Measurements from ENCODE around the gene ZNF793.

The ZNF793 gene

DNA sequence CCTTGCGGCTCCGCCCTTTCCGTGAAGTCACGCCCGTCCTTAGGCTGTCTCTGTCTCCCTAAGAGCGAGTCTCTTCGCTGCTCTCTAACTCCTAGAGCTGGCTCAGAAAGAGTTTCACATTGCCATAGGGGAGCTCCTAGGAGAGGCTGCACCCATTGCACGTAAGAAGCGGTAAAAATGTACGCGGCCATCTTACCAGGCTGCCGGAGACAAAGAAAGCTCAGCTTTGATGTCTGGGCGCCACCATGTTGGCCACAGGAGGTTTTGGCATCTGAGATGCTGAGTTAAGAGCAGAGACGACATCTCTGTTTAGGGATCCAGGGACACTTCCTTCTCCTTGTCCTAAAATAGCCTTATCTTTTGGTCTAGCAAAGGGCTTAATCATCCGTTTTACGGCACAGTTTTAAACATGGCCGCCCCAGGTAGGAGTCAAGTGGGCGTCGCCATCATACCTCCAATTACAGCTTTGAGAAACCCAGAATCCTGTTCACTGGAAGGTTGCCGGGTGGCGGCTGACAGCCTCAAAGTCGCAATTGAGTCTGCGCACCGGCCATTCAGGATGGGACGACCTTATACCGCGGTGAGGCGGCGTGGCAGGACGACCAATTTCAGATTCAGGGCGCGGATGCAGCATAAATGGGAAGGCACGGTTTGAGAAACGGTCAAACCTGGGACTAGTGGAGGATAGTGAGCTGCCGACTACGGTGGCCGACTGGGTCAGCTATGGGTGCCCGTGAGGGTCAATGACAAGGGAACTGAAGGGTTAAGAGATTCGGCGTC is at the start of gene ZNF793:
TSS of gene ZNF793 (plus strand) at position 553 of the 780 bp plus-strand sequence. CDS start 16,501 bp downstream, outside the sequence.
- DNase-seq, result no peak

DNA sequence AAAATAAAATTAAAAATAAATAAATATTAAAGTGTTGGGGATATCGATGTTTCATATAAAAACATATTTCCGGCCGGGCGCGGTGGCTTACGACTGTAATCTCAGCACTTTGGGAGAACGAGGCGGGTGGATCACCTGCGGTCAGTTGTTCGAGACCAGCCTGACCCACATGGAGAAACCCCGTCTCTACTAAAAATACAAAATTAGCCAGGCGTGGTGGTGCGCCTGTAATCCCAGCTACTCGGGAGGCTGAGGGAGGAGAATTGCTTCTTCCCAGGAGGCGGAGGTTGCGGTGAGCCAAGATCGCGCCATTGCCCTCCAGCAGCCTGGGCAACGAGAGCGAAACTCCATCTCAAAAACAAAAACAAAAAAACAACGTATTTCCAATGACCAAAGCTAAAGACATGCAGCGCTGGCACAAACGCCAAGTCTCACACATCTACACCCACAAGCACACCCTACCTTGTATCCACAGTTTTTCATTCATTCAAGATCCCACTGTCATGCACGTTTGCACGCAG is 40.4 kb upstream of the ZNF793 start:
- no peak for DNase-seq

DNA sequence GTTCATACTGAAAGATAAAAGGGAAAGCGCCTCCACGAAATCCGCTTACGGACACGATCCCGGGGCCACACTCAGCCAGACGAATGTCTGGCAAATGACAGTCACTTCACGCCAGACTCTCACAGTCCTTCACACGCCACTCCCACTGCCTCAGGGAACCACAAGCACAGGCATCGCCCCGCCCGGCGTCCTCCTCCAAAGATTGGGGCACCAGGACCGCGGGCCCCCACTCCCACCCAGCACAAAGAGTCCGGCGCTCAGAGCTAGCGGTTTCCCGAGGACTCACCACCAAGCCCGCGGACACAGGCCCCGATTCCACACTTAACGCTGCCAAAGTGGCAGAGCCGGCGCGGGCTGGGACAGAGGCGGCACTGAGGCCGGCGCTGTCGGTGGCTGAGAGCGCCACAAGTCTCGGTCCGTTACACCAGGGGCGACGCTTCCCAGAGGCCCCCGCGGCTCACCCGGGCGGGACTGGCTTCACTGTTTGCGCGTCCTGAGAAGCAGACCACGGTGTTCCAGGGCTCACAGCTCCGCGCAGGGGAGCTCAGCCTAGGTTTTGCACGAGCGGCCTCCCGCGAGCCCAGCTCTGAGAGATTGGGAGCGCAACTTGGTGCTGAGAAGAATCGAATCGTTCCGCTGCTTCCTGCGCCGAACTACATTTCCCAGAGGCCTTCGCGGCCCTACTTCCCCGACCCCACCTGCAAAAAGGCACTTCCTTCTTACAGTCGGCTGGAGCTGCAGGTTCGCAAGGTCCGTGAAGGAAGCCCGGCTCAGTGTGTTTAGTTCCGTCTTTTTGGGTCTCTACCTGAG is 39.7 kb upstream of the ZNF793 start, which contains the start of gene ZNF569:
TSS of gene ZNF569 (minus strand) at position 647 of the 810 bp plus-strand sequence. CDS start 22,523 bp downstream, outside the sequence.
- peak; percentile 71 to 79 for DNase-seq

DNA sequence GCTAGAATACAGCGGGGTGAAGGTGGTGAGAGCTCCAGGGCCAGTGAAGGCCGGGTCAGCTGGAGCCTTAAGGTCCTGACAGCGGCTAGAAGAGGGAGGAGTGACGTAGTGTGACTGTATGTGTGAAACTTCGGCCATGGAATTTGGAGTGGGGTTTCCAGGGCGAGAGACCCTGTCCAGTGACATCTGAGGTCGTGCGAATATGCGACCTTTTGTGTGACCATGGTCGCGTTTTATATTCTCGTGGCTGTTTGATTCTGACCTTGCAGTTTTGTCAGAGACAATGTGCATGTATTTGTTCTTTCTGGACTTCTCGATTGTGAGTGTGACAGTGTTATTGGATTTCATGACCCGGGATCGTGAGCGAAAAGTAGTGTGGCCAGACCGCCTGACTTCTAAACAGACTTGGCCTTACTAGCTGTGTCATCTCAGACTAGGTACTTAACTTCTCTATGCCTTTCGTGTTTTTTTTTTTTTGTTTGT is 39.1 kb upstream of the ZNF793 start:
- DNase-seq, result no peak

DNA sequence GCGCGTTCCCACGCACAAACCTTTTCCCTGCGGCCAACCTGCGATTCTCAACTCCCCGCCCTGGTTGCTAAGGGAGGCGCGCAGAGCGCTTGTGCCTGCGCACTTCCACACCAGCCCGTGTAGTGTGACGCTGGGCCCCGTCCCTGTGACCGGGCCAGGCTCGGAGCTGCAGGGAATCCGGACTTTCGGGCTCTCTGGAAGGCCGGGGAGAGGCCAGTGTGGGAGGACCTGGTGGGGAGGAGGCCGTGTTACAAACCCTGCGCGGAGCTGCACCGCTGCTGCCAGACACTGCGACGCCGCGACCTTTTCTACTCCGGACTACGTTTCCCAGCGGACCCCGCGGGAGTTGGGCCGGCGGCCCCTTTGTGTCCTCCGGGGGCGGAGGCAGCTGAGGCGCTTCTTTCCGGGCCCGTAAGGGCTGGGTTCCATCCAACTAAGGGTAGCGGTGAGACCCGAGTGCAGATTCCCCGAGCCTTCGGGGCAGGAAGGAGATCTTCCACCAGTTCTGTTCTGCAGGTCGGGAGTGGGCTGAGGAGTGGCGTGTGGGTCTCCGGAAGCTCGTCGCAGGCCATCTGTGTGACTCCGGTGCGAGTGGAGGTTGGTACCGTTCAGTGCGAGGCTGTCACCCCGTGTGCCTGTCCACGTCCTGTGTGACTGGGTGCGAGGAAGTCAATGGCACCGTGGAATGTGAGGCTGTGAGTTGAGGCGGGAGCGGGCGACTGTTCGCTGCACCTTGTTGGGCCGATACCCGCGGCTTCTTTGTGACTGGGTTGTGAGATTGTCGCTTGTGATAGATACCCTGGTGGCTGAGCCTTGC is 37.6 kb upstream of the ZNF793 start, which contains the start of gene ZNF570:
TSS of gene ZNF570 (plus strand) at position 396 of the 817 bp plus-strand sequence. CDS start 999 bp downstream, outside the sequence.
- peak; percentile 68 to 81 for DNase-seq

DNA sequence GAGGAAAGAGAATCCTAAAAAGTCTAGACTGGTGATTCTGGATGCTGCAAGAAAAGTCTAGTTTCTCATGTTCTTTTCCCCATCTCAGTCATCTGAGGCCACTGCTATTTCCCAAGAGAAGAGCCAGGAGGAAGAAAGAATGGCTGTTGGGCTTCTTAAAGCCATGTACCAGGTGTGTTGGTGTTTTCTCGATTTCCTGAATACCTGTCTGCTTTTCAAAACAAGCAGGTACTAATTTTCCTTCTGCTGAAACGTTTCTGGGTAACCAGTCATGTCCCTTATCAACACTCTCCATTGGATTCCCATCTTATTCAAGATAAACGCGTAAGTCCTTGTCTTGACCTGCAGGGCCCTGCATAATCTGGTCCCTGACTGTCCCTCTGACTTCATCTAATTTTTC is 36.5 kb upstream of the ZNF793 start:
- DNase-seq, result no peak

DNA sequence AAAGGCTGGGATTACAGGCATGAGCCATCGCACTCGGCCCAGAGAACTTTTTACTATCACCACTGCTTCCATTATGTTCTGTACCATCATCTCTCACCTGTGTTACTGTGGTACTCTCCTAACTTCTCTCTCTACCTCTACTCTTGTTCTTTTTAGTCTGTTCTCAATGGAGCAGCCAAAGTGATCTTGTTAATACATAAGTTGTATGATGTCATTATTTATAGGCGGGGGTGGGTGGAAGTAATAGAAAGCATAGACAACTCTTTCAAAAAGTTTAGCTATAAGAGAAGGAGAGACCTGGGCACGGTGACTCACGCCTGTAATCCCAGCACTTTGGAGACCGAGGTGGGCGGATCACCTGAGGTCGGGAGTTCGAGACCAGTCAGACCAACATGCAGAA is 34.6 kb upstream of the ZNF793 start:
- DNase-seq, result no peak

DNA sequence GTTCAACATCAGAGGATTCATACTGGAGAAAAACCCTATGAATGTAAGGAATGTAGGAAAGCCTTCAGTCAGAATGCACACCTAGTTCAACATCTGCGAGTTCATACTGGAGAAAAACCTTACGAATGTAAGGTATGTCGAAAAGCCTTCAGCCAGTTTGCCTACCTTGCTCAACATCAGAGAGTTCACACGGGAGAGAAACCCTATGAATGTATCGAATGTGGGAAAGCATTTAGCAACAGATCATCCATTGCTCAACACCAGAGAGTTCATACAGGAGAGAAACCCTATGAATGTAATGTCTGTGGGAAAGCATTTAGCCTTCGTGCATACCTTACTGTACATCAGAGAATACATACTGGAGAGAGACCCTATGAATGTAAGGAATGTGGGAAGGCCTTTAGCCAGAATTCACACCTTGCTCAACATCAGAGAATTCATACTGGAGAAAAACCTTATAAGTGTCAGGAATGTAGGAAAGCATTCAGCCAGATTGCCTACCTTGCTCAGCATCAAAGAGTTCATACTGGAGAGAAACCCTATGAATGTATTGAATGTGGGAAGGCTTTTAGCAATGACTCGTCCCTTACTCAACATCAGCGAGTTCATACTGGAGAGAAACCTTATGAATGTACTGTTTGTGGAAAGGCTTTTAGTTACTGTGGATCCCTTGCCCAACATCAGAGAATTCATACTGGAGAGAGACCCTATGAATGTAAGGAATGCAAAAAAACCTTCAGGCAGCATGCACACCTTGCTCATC is 22.2 kb upstream of the ZNF793 start:
- DNase-seq, result no peak

DNA sequence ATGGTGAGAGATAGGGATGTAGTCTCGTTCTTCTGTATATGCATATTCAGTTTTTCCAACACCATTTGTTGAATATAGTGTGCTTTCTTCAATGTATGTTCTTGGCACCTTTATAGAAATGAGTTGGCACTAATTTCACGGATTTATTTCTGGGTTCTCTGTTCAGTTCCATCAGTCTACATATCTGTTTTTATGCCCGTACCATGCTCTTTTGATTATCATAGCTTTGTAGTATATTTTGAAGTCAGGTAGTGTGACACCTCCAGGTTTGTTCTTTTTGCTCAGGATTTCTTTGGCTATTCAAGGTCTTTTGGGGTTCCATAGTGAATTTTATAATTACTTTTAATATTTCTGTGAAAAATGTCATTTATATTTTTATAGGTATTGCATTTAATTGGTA is 14.5 kb upstream of the ZNF793 start:
- DNase-seq, result no peak

DNA sequence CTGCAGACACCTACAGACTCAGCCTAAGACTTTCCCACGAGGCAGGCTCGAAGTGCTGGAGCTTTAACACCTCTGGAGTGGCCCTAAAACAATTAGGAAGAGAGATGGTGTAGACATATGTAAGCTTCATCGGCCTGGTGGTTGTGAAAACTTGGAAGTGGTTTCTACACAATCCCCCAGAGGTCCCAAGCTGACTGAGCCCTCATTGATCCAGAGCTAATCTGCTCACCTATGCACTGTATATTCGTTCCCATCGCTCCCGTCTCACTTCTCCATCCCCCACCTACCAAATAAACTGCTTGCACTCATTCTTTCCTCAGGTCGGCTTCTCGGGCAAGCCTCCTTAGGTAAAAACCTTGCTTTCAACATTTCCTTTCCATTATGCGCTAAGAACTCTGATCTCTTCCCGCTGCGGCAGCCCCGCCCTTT is 767 bp upstream of the ZNF793 start:
- no peak for DNase-seq

DNA sequence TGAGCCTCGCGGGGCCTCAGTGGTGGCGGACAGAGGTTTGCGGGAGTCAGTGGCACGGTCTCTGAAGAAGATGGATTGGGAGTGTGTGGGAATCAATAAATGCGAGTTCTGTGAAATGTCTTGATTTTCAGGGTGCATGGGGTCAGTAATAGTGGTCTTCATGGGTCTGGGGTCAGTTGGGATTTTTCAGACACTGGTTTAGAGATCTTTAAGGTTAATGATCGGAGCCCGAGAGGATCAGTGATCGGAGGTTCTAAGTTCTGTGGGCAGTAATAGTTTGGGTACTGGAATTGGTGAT is 377 bp downstream of the ZNF793 start:
- no peak for DNase-seq

DNA sequence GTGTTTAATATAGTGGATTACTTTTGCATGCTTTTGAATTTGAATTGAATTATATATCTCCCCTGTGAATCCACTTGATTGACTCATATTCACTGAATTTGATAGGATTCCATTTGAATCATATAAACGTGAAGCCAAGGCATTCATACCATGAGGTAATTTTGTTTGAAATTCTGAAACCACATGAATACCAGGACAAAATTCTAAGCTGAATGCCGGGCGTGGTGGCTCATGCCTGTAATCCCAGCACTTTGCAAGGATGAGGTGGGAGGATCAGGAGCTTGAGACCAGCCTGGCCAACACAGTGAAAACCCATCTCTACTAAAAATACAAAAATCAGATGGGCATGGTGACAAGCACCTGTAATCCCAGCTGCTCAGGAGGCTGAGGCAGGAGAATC is 4.4 kb downstream of the ZNF793 start:
- no peak for DNase-seq

DNA sequence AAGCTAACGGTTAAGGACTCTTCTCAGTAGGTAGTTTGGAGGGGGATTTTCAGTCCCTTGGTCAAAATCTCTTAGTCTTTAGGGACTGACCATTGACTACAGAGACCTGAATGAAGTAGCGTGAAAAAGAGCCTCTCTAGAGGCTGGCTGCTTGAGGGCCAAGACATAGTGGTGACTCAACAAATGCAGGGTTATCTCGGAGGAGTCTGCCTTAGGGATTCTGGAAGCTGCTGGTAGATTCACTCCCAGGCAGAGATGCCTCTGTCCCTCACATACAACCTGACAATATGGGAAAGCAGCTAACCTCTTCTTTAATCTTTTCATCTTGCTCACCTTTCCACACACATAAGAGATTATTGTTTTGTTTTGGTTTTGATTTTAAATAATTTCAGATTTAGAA is 5.1 kb downstream of the ZNF793 start:
- DNase-seq, result no peak

DNA sequence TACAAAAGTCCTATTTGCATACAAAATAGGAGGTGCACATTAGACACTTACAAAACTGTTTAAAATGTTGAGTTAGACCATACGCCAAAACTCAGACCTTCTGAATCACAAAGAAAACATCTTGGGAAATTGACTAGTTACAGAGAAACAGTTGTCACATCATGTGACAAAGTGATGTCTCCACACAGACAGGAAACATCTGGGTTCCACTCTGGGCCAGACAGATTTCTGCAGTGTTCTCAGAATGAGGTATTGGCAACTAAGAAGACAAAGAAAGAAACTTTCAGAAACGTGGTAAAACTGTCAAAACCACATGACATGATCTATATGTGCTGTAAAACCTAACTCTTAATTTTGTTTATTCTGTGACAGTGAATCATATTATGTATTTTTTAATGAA is 6.7 kb downstream of the ZNF793 start:
- no peak for DNase-seq

DNA sequence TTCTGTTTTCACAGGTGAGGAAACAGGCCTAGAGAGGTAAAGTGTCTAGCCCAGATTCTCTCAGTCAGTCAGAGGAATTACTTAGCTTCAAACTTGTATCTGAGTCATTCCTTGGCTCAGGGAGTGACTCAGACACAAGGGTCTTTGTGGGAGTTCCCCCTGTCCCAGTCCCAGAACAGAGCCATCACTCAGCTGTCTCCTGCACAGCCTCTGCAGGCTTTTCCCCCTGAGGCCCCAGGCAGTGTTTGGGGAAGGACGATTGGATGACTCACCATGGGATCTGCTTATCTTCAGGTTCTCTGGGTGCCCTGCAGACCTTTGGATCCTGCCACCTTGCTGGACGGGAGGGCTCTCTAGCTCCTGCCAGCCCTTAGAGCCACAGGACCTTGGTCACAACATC is 13.2 kb downstream of the ZNF793 start:
- DNase-seq, result no peak

DNA sequence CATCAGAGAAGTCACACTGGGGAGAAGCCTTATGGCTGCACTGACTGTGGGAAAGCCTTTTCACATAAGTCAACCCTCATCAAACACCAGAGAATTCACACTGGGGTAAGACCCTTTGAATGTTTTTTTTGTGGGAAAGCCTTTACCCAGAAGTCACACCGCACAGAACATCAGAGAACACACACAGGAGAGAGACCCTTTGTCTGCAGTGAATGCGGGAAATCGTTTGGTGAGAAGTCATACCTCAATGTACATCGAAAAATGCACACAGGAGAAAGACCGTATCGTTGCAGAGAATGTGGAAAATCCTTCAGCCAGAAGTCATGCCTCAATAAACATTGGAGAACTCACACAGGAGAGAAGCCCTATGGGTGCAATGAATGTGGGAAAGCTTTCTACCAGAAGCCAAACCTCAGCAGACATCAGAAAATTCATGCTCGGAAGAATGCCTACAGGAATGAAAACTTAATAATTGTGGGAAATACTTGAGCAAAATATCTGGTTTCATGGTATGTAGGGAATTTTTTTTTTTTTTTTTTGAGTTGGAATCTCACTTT is 30.7 kb downstream of the ZNF793 start:
- DNase-seq, result no peak

DNA sequence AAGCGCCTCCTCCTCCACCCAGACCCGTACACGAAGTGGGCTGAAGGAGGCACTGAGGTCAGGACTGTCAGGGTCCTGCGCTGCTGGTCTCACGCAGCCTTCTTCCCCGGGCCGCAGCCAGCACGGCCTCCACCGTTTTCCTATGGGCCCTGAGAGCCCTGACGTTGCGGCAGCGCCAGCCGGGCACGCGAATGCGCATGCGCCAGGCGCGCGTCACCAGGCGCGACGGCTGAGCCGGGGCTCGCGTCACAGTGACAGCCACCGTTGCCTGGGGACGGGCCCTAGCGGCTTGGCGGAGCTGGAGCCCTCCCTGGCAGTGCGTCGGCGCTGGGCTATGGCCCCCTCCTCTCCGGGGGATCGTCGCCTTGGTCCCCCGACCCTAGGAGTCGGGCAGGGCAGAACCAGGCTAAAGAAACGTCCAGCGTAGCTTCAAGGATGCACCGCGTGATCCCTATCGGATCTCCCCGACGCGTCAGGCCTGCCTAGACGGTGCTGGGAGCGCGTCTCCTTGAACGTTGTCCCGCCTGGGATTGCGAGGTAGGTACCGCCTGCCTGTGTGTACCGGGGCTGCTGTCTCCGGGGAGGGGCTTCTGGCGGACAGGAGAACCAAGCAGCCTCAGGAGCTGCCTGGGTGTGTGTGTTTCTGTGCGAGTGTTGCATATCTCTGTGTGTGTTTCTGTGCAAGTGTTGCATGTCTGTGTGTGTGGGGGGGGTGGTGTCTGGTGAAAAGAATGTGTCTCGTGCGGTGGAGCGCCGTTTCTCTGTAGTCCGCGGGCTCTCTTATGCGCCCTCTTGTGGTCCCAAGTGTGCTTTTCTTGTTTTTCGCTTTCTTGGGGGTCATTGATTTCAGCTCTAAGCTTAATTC is 44.6 kb downstream of the ZNF793 start:
- DNase-seq, result peak in 1 of 2 donors; percentile 14

DNA sequence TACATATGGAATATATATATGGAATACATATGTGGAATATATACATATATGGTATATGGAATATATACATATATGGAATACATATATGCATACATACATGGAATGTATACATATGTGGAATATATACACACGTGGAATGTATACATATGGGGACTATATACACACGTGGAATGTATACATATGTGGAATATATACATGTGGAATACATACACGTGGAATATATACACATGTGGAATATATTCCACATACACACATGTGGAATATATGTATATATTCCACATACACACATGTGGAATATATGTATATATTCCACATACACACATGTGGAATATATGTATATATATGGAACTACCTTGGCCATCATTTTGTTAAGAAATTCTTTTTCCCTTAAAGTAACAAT is 56.8 kb downstream of the ZNF793 start:
- no peak for DNase-seq

DNA sequence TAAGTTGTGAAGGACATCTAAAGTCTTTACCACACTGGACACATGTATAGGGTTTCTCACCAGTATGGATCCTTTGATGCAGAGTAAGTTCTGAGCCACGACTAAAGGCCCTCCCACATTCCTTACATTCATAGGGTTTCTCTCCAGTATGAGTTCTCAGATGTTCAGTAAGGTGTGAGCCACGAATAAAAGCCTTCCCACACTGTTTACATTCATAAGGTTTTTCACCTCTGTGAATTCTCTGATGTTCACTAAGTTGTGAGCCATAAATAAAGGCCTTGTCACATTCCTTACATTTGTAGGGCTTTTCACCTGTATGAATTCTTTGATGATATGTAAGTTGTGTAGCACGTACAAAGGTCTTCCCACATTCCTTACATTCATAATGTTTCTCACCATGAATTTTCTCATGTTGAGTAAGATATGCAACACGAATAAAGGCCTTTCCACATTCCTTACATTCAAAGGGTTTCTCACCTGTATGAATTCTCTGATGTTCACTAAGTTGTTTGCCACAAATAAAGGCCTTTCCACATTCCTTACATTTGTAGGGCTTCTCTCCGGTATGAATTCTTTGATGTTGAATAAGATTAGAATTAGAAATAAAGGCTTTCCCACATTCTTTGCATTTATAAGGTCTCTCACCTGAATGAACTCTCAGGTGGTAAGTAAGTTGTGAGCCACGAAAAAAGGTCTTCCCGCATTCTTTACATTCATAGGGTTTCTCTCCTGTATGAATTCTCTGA is 58.1 kb downstream of the ZNF793 start:
- no peak for DNase-seq

DNA sequence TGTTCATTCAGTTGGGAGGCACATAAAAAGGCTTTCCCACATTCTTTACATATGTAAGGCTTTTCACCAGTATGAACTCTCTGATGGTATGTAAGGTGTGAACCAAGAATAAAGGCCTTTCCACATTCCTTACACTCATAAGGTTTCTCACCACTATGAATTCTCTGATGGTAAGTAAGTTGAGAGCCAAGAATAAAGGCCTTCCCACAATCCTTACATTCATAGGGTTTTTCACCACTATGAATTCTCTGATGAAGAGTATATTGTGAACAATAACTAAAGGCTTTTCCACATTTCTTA is 58.6 kb downstream of the ZNF793 start:
- DNase-seq, result no peak

Data from bone marrow (tissue), 2 donors.